IMR-90 (cell line): ENCODE results near the gene EML5. TPM values are rescaled to one million over a fixed set of nuclear protein-coding genes. Genes with fewer than 3 reads are reported as not detected.
"Not testable (repeated sequence)": the region's sequence is repeated elsewhere in the genome, so short reads cannot be mapped to it uniquely, and the experiment has no call there.

Source experiments
- ATAC-seq: fragments of 200-7000 bp; cut with Tn5 transposase; 2 replicates; pipeline ENCODE4 v1.9.1; 2020; ENCODE audit warnings: low read depth, mild to moderate bottlenecking, moderate library complexity
- BruUV-seq: library from RNA; stranded (reverse); fragments of 400-500 nt; replicated peaks from 2 replicates; lab custom pipeline; 2021; lab: Mats Ljungman, UMichigan
- CTCF ChIA-PET: fragments of 300-600 bp; formaldehyde crosslinking; extraction: SDS; loops from one replicate; lab custom pipeline; 2021; ENCODE audit warnings: antibody characterized with exemption; lab: Yijun Ruan, JAX
- POLR2A ChIA-PET: fragments of 300-600 bp; sonication (Branson Sonifier 250); formaldehyde crosslinking; loops from one replicate; lab custom pipeline; 2022; ENCODE audit warnings: antibody characterized with exemption; ENCODE audit not compliant: unreplicated experiment; lab: Charles Lee
- DNase-seq: peaks from one replicate; pipeline ENCODE4 v3.0.0; 2013
- H2AFZ ChIP-seq: replicated peaks from 2 replicates; pipeline ENCODE3; 2013; ENCODE audit warnings: low read length, mild to moderate bottlenecking; ENCODE audit not compliant: poor library complexity
- H2AK5ac ChIP-seq: 2 replicates; pipeline ENCODE4 v1.6.1; 2013; ENCODE audit warnings: low read depth, low read length, inconsistent platforms
- H2AK9ac ChIP-seq: replicated peaks from 2 replicates; pipeline ENCODE3; 2013; ENCODE audit warnings: mild to moderate bottlenecking, low read depth, low read length, moderate library complexity; ENCODE audit not compliant: poor library complexity
- H2BK120ac ChIP-seq: 2 replicates; pipeline ENCODE4 v1.6.1; 2013; ENCODE audit warnings: low read depth, low read length, inconsistent platforms
- H2BK15ac ChIP-seq: 3 replicates; pipeline ENCODE4 v1.6.1; 2013; ENCODE audit warnings: low read depth, low read length, inconsistent platforms
- H2BK20ac ChIP-seq: 2 replicates; pipeline ENCODE4 v1.6.1; 2013; ENCODE audit warnings: low read depth, mild to moderate bottlenecking, inconsistent platforms, low read length, moderate library complexity
- H2BK5ac ChIP-seq: 2 replicates; pipeline ENCODE4 v1.6.1; 2013; ENCODE audit warnings: mild to moderate bottlenecking, low read depth, low read length, inconsistent platforms; ENCODE audit not compliant: poor library complexity, severe bottlenecking
- H3K14ac ChIP-seq: replicated peaks from 2 replicates; pipeline ENCODE4 v1.6.1; 2013; ENCODE audit warnings: low read depth, low read length, inconsistent platforms
- H3K18ac ChIP-seq: 2 replicates; pipeline ENCODE4 v1.6.1; 2013; ENCODE audit warnings: low read depth, low read length, control low read depth
- H3K23ac ChIP-seq: 2 replicates; pipeline ENCODE4 v1.6.1; 2013; ENCODE audit warnings: low read depth, low read length, inconsistent platforms
- H3K27ac ChIP-seq: 2 replicates; pipeline ENCODE4 v1.5.1; 2013; ENCODE audit warnings: mild to moderate bottlenecking, control low read depth, low read length; ENCODE audit not compliant: insufficient read depth
- H3K27me3 ChIP-seq: 2 replicates; pipeline ENCODE4 v1.6.1; 2013; ENCODE audit warnings: low read length; ENCODE audit not compliant: control insufficient read depth, insufficient read depth
- H3K36me3 ChIP-seq: 2 replicates; pipeline ENCODE4 v1.6.1; 2013; ENCODE audit warnings: low read length, mixed read lengths; ENCODE audit not compliant: control insufficient read depth, insufficient read depth
- H3K4ac ChIP-seq: 2 replicates; pipeline ENCODE4 v1.6.1; 2013; ENCODE audit warnings: low read depth, low read length, inconsistent platforms
- H3K4me1 ChIP-seq: 2 replicates; pipeline ENCODE4 v1.6.1; 2013; ENCODE audit warnings: low read length, mixed read lengths; ENCODE audit not compliant: control insufficient read depth, insufficient read depth
- H3K4me2 ChIP-seq: 2 replicates; pipeline ENCODE4 v1.6.1; 2013; ENCODE audit warnings: low read depth, mild to moderate bottlenecking, control low read depth, low read length, moderate library complexity
- H3K4me3 ChIP-seq: 2 replicates; pipeline ENCODE4 v1.5.1; 2013; ENCODE audit warnings: low read depth, mild to moderate bottlenecking, control low read depth, low read length, moderate library complexity; ENCODE audit not compliant: insufficient read depth
- H3K56ac ChIP-seq: 2 replicates; pipeline ENCODE4 v1.6.1; 2013; ENCODE audit warnings: low read length, inconsistent platforms; ENCODE audit not compliant: insufficient read depth; ENCODE audit errors: extremely low read depth
- H3K79me1 ChIP-seq, 2 experiments: 2 replicates each; pipeline ENCODE4 v1.6.1; 2013; ENCODE audit warnings: low read length in 2 of 2, inconsistent platforms in 1 of 2, low read depth in 1 of 2
- H3K9ac ChIP-seq: 2 replicates; pipeline ENCODE4 v1.6.1; 2013; ENCODE audit warnings: low read depth, low read length, control low read depth
- H3K9me1 ChIP-seq: 2 replicates; pipeline ENCODE4 v1.6.1; 2013; ENCODE audit warnings: low read length, inconsistent platforms; ENCODE audit not compliant: insufficient read depth
- H3K9me3 ChIP-seq: 2 replicates; pipeline ENCODE4 v1.6.1; 2013; ENCODE audit warnings: low read length; ENCODE audit not compliant: control insufficient read depth, insufficient read depth
- H4K20me1 ChIP-seq: 2 replicates; pipeline ENCODE4 v1.6.1; 2013; ENCODE audit warnings: low read length, inconsistent platforms; ENCODE audit not compliant: insufficient read depth
- H4K5ac ChIP-seq: 2 replicates; pipeline ENCODE4 v1.6.1; 2013; ENCODE audit warnings: mild to moderate bottlenecking, low read depth, low read length, control low read depth
- H4K8ac ChIP-seq, 2 experiments: 2 replicates each; pipeline ENCODE4 v1.6.1; 2013; ENCODE audit warnings: low read depth in 2 of 2, low read length in 2 of 2, control low read depth in 1 of 2, inconsistent platforms in 1 of 2
- H4K91ac ChIP-seq: 2 replicates; pipeline ENCODE4 v1.6.1; 2013; ENCODE audit warnings: low read depth, low read length, inconsistent platforms; ENCODE audit not compliant: insufficient read depth
- WGBS, 2 experiments: methylation state at CpG; one replicate each; pipeline versions ENCODE4 v1.1.5 to v1.1.7; 2013; ENCODE audit warnings: missing lambda C conversion rate in 2 of 2; ENCODE audit not compliant: insufficient read length in 1 of 2; ENCODE audit errors: extremely low coverage in 2 of 2; 5-methylcytosine and 5-hydroxymethylcytosine counted together
- dilution Hi-C: fragments of 300-500 bp; cut with HindIII; formaldehyde crosslinking; loops from one replicate; pipeline ENCODE4 v1.14.3; 2018; ENCODE audit warnings: low sequenced_read_pairs; ENCODE audit not compliant: unreplicated experiment
- in situ Hi-C: fragments of 300-500 bp; cut with MboI; formaldehyde crosslinking; loops from 3 replicates; pipeline ENCODE4 v1.14.3; 2019; ENCODE audit warnings: low sequenced_read_pairs, inconsistent platforms, mixed read lengths
- intact Hi-C: fragments of 100-400 bp; cut with micrococcal nuclease; formaldehyde crosslinking; loops from 2 replicates; pipeline ENCODE4 v1.10.0; 2022
- polyA plus RNA-seq, 3 experiments: library from polyadenylated mRNA; depleted of rRNA; stranded (reverse); fragments of >200 nt; gene quantifications; 2 replicates each; pipeline ENCODE4 v1.2.3, GENCODE V29; 2012; ENCODE audit warnings: low replicate concordance in 1 of 3
- total RNA-seq: library from RNA; depleted of rRNA; stranded (reverse); fragments of >200 nt; gene quantifications from 2 replicates; pipeline ENCODE4 v1.2.3, GENCODE V29; 2012

Gene EML5
- total and polyA plus RNA-seq, 2 of the 4 experiments (the other 2 are of a cell fraction) = 8.1 to 22.2 TPM

DNA sequence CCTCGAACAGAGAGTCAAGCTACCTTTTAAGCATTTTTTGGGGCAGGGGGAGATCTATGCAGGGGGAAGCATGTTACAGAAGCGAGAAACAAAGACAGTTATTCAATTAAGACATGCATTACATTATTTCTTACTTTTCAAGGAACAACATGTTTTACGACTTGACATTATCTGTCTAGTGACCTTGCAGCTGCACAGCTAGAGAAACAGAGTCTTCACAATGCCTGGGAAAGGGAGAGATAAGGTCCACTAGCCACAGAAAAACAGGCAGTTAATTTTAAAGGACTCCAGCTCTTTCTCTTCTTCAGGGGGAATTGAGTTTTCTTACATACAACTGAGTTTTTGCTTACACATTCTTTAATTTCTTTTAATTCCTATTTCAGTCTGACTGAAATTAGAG, 26.9 kb upstream of the EML5 start:
- H2BK5ac ChIP-seq, H3K27me3 ChIP-seq, H3K9ac ChIP-seq, H4K20me1 ChIP-seq, H2BK15ac ChIP-seq, ATAC-seq, POLR2A ChIA-PET, H4K91ac ChIP-seq, H4K5ac ChIP-seq, H3K4me2 ChIP-seq, H3K18ac ChIP-seq, H3K4ac ChIP-seq, DNase-seq, H2AFZ ChIP-seq, H2BK120ac ChIP-seq, H3K56ac ChIP-seq, H3K14ac ChIP-seq, H2BK20ac ChIP-seq, H3K79me1 ChIP-seq, H2AK9ac ChIP-seq, CTCF ChIA-PET, in situ Hi-C loops, intact Hi-C loops, H3K4me3 ChIP-seq, H3K9me1 ChIP-seq, H3K9me3 ChIP-seq, H3K27ac ChIP-seq, H3K23ac ChIP-seq, H4K8ac ChIP-seq, H3K4me1 ChIP-seq, BruUV-seq, dilution Hi-C loops, H2AK5ac ChIP-seq, H3K36me3 ChIP-seq: not testable (repeated sequence)
- no CpG with 5 or more reads among the region's 3 CpGs for whole genome bisulfite sequencing, 2 experiments
